ENCODE results near the gene SDCCAG8.

DNA sequence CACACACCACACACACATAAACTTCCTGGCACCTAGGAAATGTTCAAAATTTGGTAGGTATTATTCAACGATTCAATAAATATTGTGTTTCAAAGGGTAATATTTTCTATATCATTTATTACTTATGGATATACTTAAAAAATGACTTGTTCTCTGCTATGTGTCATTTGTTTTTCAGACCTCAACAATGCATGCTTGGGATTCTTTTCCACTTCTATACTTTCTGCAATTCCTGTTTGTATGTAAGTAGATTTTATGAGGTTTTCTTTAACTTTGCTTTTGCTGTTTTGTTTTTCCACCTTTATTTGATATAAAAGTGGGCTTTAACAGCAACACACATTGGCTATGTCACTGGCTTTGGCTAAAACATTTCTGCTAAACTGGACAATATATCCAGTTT, 4.3 kb upstream of the SDCCAG8 start:
- no peak for TF ChIP-seq CTCF (conservative IDR thresholded peaks at IDR 0.05; ENCODE audit: low read depth, low read length)
- no peak for TF ChIP-seq EZH2phosphoT487 (IDR thresholded peaks at IDR 0.05; ENCODE audit: borderline replicate concordance, low read length)
- no peak for TF ChIP-seq EZH2 (IDR thresholded peaks at IDR 0.05; ENCODE audit: low read length, unreplicated experiment)
